Measurements from ENCODE around the gene SHFL.

- TF ChIP-seq CTCF (IDR thresholded peaks at IDR 0.05; ENCODE audit: poor library complexity, severe bottlenecking) (no peak), EP300 (conservative IDR thresholded peaks at IDR 0.05; ENCODE audit: poor library complexity, severe bottlenecking) (peak; percentile 60), EZH2 (IDR thresholded peaks at IDR 0.05; ENCODE audit: borderline replicate concordance, insufficient read depth, low read length, poor library complexity, severe bottlenecking) (no peak), POLR2AphosphoS5 (IDR thresholded peaks at IDR 0.05) (peak; percentile 90), TAF1 (IDR thresholded peaks at IDR 0.05; ENCODE audit: low read depth) (no peak), RAD21 (conservative IDR thresholded peaks at IDR 0.05) (no peak), SMC3 (conservative IDR thresholded peaks at IDR 0.05; ENCODE audit: poor library complexity) (no peak), REST (IDR thresholded peaks at IDR 0.05; ENCODE audit: borderline replicate concordance) (no peak)
These were observed 20.2 kb downstream of the SHFL start, which contains the start of gene PPAN for GRCh38 chr19:10106100-10106936.

Data from neural cell (in vitro differentiated cells).